SW480 (cell line): Measurements from ENCODE around the gene THSD8.

Source experiments
- DNase-seq: peaks from one replicate; pipeline ENCODE4 v3.0.0-alpha.2; 2016; ENCODE audit warnings: low spot score

Gene THSD8

GRCh38 chr19:12801466-12802266 lies at the start of gene THSD8, which contains the start of gene PRDX2:
Gene THSD8, plus strand, starts transcription at chr19:12802069. Its CDS starts 3 bp downstream, at chr19:12802072.
Gene PRDX2, minus strand, starts transcription at chr19:12801800. Its CDS starts 539 bp downstream, at chr19:12801261.
- DNase-seq, result peak; percentile 82

- DNase-seq, result no peak
These were observed 47.2 kb upstream of the THSD8 start for GRCh38 chr19:12754465-12755196.

GRCh38 chr19:12756150-12756883 lies 45.6 kb upstream of the THSD8 start:
- no peak for DNase-seq

- peak; percentile 77 for DNase-seq
These were observed 44.2 kb upstream of the THSD8 start for GRCh38 chr19:12757544-12758274.

- no peak for DNase-seq
These were observed 42.2 kb upstream of the THSD8 start for GRCh38 chr19:12759686-12760085.

- DNase-seq, result no peak
These were observed 38.8 kb upstream of the THSD8 start for GRCh38 chr19:12763100-12763499.

GRCh38 chr19:12764698-12765097 lies 37.2 kb upstream of the THSD8 start:
- no peak for DNase-seq

GRCh38 chr19:12766051-12766521 lies 35.8 kb upstream of the THSD8 start:
- peak; percentile 90 for DNase-seq

- DNase-seq, result no peak
These were observed 34.7 kb upstream of the THSD8 start for GRCh38 chr19:12767150-12767549.

- DNase-seq, result no peak
These were observed 34.2 kb upstream of the THSD8 start for GRCh38 chr19:12767666-12768065.

- DNase-seq, result no peak
These were observed 32.2 kb upstream of the THSD8 start for GRCh38 chr19:12769689-12770088.

GRCh38 chr19:12770922-12771321 lies 30.9 kb upstream of the THSD8 start:
- no peak for DNase-seq

GRCh38 chr19:12772323-12772722 lies 29.5 kb upstream of the THSD8 start:
- DNase-seq, result no peak

GRCh38 chr19:12773571-12773970 lies 28.3 kb upstream of the THSD8 start:
- no peak for DNase-seq

- peak; percentile 97 for DNase-seq
These were observed 27.0 kb upstream of the THSD8 start, which contains the start of gene HOOK2 for GRCh38 chr19:12774588-12775555. Gene HOOK2, minus strand, starts transcription at chr19:12775552. Its CDS starts 103 bp downstream, at chr19:12775449.

- DNase-seq, result peak; percentile 82
These were observed 24.5 kb upstream of the THSD8 start for GRCh38 chr19:12777217-12778016.

GRCh38 chr19:12778017-12778904 lies 23.6 kb upstream of the THSD8 start:
- DNase-seq, result peak; percentile 90

GRCh38 chr19:12778905-12779161 lies 23.0 kb upstream of the THSD8 start:
- DNase-seq, result no peak
